Activated CD8-positive, alpha-beta memory T cell treated with anti-CD3 and anti-CD28 coated beads, Interleukin-2, amount 50 U/mL, for 24 hours (primary cell): ENCODE data around the gene NINJ1.
"Not testable (repeated sequence)": the region's sequence is repeated elsewhere in the genome, so short reads cannot be mapped to it uniquely, and the experiment has no call there.

ENCODE experiments used
- DNase-seq: peaks from one replicate; pipeline ENCODE4 v3.0.0-alpha.2; 2020; ENCODE audit errors: extremely low read depth

Gene NINJ1

DNA sequence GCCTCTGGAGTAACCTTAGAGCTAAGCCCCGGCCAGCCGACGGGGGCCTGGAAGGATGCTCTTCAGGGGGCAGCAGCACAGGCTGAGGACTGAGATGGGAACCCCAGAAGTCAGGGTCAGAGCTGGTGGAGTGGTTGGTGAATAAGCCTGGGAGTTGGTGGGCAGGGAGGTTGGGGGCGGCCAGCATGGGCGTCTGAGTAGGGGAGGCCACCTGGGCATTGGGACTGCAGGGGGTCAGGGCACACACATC, 14.4 kb downstream of the NINJ1 start:
- DNase-seq: no peak

- no peak for DNase-seq
These were observed 15.0 kb downstream of the NINJ1 start for GRCh38 chr9:93118863-93119702.

- no peak for DNase-seq
These were observed 15.9 kb downstream of the NINJ1 start for GRCh38 chr9:93117924-93118862.

- not testable (repeated sequence) for DNase-seq
These were observed 16.5 kb downstream of the NINJ1 start for GRCh38 chr9:93117521-93117920.

DNA sequence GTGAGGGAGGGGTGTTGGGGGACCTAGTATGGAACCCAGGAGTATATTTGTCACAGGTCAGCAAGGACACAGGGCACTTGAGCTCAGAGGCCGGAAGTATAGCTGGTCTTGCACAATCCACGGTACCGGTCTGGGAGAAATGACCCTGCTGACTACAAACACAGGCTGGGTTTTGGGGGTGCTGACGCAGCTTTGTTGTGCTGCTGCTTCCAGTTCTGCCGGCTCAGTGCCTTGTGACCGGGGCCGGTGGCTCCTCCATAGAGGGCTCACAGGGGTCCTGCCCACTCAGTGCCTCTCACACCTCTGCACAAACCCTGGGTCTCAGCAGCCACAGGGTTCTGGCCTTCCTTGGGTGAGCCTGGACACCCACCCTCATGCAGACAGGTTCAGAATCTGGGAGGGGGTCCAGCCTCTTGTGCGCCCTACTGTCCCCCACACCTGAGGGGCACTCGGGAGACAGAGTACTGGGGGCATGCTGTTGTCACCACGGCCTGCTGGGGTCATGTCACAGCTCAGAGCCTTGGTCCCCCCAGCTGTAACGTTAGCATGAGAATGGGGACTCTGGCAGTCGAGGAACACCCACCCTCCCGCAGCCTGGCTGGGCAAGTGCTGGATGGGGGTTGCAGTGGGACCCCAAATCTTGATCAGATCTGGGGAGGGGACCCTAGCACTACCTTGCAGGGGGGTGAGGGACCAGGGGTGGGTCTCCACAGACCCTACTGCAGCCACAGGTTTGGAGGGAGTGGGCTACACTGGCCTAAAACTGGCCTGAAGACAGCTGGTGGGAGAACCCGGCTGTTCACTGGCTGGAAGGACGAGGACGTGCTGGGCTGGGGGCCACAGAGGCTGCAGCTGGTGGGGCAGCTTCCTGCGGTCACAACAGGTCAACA, 17.7 kb downstream of the NINJ1 start:
- DNase-seq: no peak

DNA sequence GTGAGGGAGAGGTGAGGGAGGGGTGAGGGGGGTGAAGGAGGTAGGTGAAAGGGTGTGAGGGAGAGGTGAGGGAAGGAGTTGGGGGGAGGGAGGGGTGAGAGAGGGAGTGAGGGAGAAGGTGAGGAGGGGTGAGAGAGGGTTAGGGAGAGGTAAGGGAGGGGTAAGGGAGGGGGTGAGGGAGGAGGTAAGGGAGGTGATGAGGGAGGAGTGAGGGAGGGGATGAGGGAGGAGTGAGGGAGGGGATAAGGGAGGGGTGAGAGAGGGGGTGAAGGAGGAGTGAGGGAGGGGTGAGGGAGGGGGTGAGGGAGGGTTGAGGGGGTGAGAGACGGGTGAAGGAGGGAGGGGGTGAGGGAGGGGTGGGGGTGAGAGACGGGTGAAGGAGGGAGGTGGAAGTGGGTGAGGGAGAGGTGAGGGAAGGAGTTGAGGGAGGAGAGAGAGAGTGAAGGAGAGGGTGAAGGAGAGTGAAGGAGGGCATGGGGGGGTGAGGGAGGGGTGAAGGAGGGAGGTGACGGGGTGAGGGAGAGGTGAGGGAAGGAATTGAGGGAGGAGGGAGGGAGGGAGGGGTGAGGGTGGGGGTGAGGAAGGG, 18.5 kb downstream of the NINJ1 start:
- DNase-seq: no peak

DNA sequence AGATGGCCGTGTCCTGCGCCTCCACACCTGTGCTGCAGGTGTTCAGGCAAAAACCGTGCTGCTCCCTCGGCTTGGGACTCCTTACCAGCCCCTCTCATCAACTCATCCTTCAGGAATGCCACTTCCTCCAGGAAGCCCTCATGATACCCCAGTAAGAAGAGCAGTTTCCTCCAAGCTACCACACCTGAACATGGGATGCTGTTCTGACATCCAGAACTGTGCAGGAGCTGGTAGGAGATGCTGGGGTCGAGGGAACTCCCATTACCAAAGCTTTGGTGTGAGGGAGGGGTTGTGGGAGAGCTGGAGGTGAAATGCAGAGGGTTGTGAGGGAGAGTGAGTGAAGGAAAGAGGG, 19.1 kb downstream of the NINJ1 start:
- DNase-seq: no peak

GRCh38 chr9:93114169-93114983, 19.7 kb downstream of the NINJ1 start:
- no peak for DNase-seq

GRCh38 chr9:93112864-93113389, 21.1 kb downstream of the NINJ1 start:
- no peak for DNase-seq

- no peak for DNase-seq
These were observed 21.8 kb downstream of the NINJ1 start for GRCh38 chr9:93112116-93112863.

DNA sequence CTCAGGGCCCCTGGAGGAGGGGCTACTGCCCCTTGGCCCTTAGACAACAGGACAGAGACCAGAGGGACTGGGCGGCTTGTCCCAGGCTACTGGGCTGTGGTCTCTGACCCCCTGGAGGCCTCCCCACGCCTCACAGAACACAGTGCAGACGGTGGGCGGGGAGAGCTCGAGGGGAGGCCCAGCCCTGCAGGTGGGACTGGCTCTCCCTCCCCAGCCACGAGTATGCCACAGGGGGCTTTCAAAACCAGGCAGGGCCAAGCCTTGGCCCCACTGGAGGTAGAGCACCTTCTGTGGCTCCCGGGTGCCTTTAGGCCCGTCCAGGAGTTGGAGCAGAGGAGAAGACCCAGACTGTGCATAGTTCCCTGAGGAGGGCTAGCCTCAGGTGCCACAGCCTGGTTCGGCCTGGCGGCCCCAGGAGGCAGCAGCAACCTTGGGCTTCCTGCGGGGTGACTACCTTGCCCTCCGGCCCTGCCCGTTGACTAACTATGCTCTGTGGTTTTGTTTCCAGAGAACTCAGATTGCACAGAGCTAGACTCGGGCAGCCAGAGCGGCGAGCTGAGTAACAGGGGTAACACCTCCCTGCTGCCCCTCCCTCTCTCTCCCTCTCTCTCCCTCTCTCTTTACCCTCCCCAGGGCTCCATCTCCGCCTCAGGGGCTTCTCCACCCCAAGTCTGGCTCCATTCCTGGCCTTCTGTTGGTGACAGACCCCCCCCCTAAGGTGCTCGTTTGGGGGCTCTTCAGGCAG, 22.5 kb downstream of the NINJ1 start:
- DNase-seq: no peak

GRCh38 chr9:93111001-93111370, 23.1 kb downstream of the NINJ1 start:
- no peak for DNase-seq

GRCh38 chr9:93110311-93110855, 23.7 kb downstream of the NINJ1 start:
- DNase-seq: no peak

- DNase-seq: no peak
These were observed 25.6 kb downstream of the NINJ1 start for GRCh38 chr9:93108291-93109041.

DNA sequence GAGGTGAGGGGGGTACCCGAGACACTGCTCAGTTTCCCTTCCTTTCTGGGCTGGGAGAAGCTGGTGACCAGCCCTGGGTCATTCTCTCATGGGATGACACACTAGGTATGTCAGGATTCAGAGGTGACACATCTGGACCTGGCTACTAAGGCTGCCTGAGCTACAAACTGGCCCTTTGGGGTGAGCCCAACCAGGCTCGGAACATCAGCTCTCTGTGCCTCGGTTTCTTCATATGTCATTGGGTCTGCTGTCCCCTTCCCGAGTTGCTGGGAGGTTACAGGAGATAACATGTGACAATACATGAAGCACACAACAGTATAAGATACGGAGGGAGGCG, 26.3 kb downstream of the NINJ1 start:
- no peak for DNase-seq

DNA sequence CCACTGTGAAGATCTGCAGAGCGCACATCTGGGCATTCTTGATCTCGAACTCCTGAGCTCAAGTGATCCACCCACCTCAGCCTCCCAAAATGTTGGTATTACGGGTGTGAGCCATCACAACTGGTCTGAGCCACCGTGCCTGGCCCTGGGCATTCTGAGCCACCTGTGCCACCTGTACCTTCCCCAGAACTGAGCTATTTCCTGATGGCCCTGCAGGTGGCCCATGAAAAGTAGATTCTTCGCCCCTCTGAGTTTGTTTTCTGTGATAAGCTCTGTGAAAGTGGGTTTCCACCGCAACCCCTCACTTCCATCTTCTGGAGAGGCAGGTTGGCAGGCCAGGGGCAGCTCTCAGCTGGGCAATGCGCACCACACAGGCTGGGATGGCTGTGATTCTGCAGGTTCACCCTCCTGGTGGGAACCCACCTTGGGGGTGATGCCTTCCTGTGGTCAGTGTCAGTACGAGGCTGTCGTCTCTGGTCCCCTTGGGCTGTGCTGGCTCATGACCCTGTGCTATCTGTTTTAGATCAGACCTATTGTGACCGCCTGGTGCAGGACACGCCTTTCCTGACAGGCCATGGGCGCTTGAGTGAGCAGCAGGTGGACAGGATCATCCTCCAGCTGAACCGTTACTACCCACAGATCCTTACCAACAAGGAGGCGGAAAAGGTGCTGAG, 26.8 kb downstream of the NINJ1 start:
- no peak for DNase-seq

- DNase-seq: no peak
These were observed 28.4 kb downstream of the NINJ1 start for GRCh38 chr9:93105620-93106019.

DNA sequence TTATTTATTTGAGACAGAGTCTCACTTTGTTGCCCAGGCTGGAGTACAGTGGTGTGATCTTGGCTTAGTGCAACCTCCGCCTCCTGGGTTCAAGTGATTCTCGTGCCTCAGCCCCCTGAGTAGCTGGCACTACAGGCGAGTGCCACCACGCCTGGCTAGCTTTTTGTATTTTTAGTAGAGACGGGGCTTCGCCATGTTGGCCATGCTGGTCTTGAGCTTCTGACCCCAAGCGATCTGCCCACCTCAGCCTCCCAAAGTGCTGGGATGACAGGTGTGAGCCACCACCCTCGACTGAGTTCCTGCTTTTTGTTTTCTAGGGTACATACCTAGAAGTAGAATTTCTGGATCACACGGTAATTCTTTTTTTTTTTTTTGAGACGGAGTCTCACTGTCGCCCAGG, 33.0 kb downstream of the NINJ1 start:
- DNase-seq: not testable (repeated sequence)
